NB4 (cell line): ENCODE data around the gene FNBP1L.

Experiments used
- MYC ChIP-seq: IDR thresholded peaks from 2 replicates; pipeline ENCODE4 v1.6.1; 2011; ENCODE audit warnings: low read depth, low read length
- POLR2A ChIP-seq: IDR thresholded peaks from 2 replicates; pipeline ENCODE4 v1.6.1; 2011; ENCODE audit warnings: mild to moderate bottlenecking; ENCODE audit not compliant: insufficient read length; ENCODE audit errors: extremely low read depth
- TF ChIP-seq, protein P1 (sequence below): IDR thresholded peaks from one replicate; pipeline ENCODE4 v1.5.1; 2012; ENCODE audit warnings: low read depth, low read length

DNA sequence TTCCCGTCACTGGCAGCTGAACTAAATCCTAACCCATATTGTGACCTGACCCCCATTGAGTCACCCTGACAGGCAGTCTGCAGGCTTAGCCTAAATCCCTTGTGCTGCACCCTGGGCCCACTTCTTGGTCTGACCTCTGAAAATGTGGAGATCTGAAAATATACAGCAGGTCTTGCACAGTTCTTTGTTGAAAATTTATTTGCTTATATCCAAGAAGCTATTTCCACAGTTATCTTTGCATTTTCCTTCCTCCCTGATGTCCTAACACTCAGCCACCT lies 146.6 kb downstream of the FNBP1L start:
- TF ChIP-seq, protein P1, sequence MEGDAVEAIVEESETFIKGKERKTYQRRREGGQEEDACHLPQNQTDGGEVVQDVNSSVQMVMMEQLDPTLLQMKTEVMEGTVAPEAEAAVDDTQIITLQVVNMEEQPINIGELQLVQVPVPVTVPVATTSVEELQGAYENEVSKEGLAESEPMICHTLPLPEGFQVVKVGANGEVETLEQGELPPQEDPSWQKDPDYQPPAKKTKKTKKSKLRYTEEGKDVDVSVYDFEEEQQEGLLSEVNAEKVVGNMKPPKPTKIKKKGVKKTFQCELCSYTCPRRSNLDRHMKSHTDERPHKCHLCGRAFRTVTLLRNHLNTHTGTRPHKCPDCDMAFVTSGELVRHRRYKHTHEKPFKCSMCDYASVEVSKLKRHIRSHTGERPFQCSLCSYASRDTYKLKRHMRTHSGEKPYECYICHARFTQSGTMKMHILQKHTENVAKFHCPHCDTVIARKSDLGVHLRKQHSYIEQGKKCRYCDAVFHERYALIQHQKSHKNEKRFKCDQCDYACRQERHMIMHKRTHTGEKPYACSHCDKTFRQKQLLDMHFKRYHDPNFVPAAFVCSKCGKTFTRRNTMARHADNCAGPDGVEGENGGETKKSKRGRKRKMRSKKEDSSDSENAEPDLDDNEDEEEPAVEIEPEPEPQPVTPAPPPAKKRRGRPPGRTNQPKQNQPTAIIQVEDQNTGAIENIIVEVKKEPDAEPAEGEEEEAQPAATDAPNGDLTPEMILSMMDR = no peak
- TF ChIP-seq POLR2A = no peak
- no peak for TF ChIP-seq MYC
